ENCODE data around the gene BAHD1. TPM values are rescaled to one million over a fixed set of nuclear protein-coding genes. Genes with fewer than 3 reads are reported as not detected.
A peak's percentile ranks its signal among the peaks of the same experiment; 100 is the strongest.

Gene BAHD1
- polyA plus RNA-seq, 3 donors = 0.67 to 8.9 (median 0.79) TPM

DNA sequence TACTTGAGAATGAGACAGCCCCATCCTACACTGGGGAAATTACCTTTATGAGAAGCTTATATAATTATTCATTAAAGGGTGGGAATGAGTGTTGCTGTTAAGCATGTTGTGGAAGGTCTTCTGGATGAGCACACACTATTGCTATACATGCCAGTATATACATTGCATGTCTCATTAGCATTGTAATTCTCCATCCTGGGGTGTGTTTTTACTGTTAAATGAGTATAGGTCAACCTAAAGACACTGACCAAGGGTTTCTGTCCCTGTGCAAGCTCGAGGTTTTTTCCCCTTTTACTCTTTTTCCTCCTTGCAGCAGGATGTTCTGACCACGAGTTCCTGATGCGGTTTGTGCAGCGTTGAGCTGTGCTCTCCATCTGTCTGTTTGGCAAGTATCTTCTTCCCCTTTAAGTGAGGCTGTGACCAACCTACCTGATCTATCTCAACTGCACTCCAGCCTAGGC lies 42.3 kb upstream of the BAHD1 start:
- Histone ChIP-seq H3K4me3 (replicated peaks in 1 of 3; ENCODE audit: low read depth in 2 of 3, low read length in 3 of 3) (peak overlapping the region in 1 of 3 experiments; percentile 38), H3K79me2 (ENCODE audit: insufficient read depth, low read length) (peaks cover 7% of the 10 kb centered on the region), H3K36me3 (replicated peaks in 1 of 2; ENCODE audit: control insufficient read depth in 1 of 2, insufficient read depth in 2 of 2, low read length in 2 of 2) (peaks cover 0 to 5% of the 10 kb centered on the region in 2 donors), H3K9me3 (replicated peaks in 1 of 2; ENCODE audit: control insufficient read depth in 1 of 2, insufficient read depth in 1 of 2, low read length in 2 of 2) (no peaks in the 10 kb centered on the region), H3K27me3 (ENCODE audit: control insufficient read depth in 2 of 2, insufficient read depth in 2 of 2, low read length in 2 of 2) (no peaks in the 10 kb centered on the region), H4K20me1 (ENCODE audit: insufficient read depth, low read length) (no peaks in the 10 kb centered on the region), H2AFZ (ENCODE audit: insufficient read depth, low read depth, low read length, poor library complexity, severe bottlenecking) (no peak overlapping the region), H3K4me1 (ENCODE audit: control insufficient read depth in 1 of 2, insufficient read depth in 2 of 2, low read length in 2 of 2) (peaks cover 60 to 68% of the 10 kb centered on the region in 2 donors), H3K4me2 (replicated peaks; ENCODE audit: extremely low read depth, low read length, poor library complexity, severe bottlenecking) (peak overlapping the region; percentile 57), H3K9ac (ENCODE audit: insufficient read depth, low read length, poor library complexity, severe bottlenecking) (no peak overlapping the region), H3K27ac (ENCODE audit: low read depth in 1 of 2, low read length in 2 of 2) (peak overlapping the region; percentile 59 to 72)
- H3K4me3 Mint-ChIP-seq = peak overlapping the region; percentile 51 to 56
- peaks cover 60% of the 10 kb centered on the region for H3K4me1 Mint-ChIP-seq
- peak overlapping the region; percentile 61 to 94 (median 82) for H3K27ac Mint-ChIP-seq
- peaks cover 0 to 1% (median 0%) of the 10 kb centered on the region in 3 donors for H3K27me3 Mint-ChIP-seq (ENCODE audit: low read depth in 3 of 3)
- no peaks in the 10 kb centered on the region for H3K9me3 Mint-ChIP-seq
- 0% methylated on average over 4 of the region's 4 CpGs for WGBS (ENCODE audit: insufficient coverage)
- intact Hi-C loops (cut with micrococcal nuclease) = no loop called here
- TF ChIP-seq, protein P1, sequence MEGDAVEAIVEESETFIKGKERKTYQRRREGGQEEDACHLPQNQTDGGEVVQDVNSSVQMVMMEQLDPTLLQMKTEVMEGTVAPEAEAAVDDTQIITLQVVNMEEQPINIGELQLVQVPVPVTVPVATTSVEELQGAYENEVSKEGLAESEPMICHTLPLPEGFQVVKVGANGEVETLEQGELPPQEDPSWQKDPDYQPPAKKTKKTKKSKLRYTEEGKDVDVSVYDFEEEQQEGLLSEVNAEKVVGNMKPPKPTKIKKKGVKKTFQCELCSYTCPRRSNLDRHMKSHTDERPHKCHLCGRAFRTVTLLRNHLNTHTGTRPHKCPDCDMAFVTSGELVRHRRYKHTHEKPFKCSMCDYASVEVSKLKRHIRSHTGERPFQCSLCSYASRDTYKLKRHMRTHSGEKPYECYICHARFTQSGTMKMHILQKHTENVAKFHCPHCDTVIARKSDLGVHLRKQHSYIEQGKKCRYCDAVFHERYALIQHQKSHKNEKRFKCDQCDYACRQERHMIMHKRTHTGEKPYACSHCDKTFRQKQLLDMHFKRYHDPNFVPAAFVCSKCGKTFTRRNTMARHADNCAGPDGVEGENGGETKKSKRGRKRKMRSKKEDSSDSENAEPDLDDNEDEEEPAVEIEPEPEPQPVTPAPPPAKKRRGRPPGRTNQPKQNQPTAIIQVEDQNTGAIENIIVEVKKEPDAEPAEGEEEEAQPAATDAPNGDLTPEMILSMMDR (IDR thresholded peaks at IDR 0.05) = no peak
- DNase-seq = peak; percentile 73 to 87 (median 82)
- peaks cover 4 to 7% of the 10 kb centered on the region in 2 donors for H3K36me3 Mint-ChIP-seq

DNA sequence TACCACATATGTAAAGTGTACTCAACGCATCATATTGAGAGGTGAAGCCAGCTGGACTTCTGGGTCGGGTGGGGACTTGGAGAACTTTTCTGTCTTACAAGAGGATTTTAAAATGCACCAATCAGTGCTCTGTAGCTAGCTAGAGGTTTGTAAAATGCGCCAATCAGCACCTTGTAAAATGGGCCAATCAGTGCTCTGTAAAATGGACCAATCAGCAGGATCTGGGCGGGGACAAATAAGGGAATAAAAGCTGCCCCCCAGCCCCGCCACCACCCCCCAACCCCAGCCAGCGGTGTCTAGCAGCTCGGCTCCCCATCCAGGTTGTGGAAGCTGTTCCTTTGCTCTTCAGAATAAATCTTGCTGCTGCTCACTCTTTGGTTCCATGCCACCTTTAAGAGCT lies 41.4 kb upstream of the BAHD1 start:
- Histone ChIP-seq H3K9me3 (replicated peaks in 1 of 2; ENCODE audit: control insufficient read depth in 1 of 2, insufficient read depth in 1 of 2, low read length in 2 of 2) (no peaks in the 10 kb centered on the region), H3K79me2 (ENCODE audit: insufficient read depth, low read length) (peaks cover 1% of the 10 kb centered on the region), H3K27ac (ENCODE audit: low read depth in 1 of 2, low read length in 2 of 2) (no peak overlapping the region), H3K27me3 (ENCODE audit: control insufficient read depth in 2 of 2, insufficient read depth in 2 of 2, low read length in 2 of 2) (no peaks in the 10 kb centered on the region), H3K4me3 (replicated peaks in 1 of 3; ENCODE audit: low read depth in 2 of 3, low read length in 3 of 3) (no peak overlapping the region), H3K4me1 (ENCODE audit: control insufficient read depth in 1 of 2, insufficient read depth in 2 of 2, low read length in 2 of 2) (peaks cover 56 to 64% of the 10 kb centered on the region in 2 donors), H4K20me1 (ENCODE audit: insufficient read depth, low read length) (no peaks in the 10 kb centered on the region), H3K4me2 (replicated peaks; ENCODE audit: extremely low read depth, low read length, poor library complexity, severe bottlenecking) (no peak overlapping the region), H3K9ac (ENCODE audit: insufficient read depth, low read length, poor library complexity, severe bottlenecking) (no peak overlapping the region), H3K36me3 (replicated peaks in 1 of 2; ENCODE audit: control insufficient read depth in 1 of 2, insufficient read depth in 2 of 2, low read length in 2 of 2) (no peaks in the 10 kb centered on the region), H2AFZ (ENCODE audit: insufficient read depth, low read depth, low read length, poor library complexity, severe bottlenecking) (no peak overlapping the region)
- Mint-ChIP-seq H3K36me3 (peaks cover 0 to 2% of the 10 kb centered on the region in 2 donors), H3K4me1 (peaks cover 57% of the 10 kb centered on the region), H3K27me3 (ENCODE audit: low read depth in 3 of 3) (peaks cover 0 to 2% (median 1%) of the 10 kb centered on the region in 3 donors), H3K27ac (peak overlapping the region in 3 of 7 donors; percentile 66 to 84 (median 67)), H3K4me3 (no peak overlapping the region), H3K9me3 (no peaks in the 10 kb centered on the region)
- intact Hi-C loops (cut with micrococcal nuclease) = no loop called here
- DNase-seq = no peak
- WGBS (ENCODE audit: insufficient coverage) = 70% methylated on average over 5 of the region's 7 CpGs
- TF ChIP-seq, protein P1 (IDR thresholded peaks at IDR 0.05) = no peak

Data from CD14-positive monocyte (primary cell).